Esophagus squamous epithelium (tissue), 5 donors: ENCODE data around the gene ZFAND5. TPM values are rescaled to one million over a fixed set of nuclear protein-coding genes. Genes with fewer than 3 reads are reported as not detected.

Experiments
- DNase-seq: peaks from one replicate; lab custom pipeline; 2025; lab: John Stamatoyannopoulos, UW
- H3K27ac ChIP-seq, 4 donors: fragments of 200-600 bp; sonication (generic); one replicate each; pipeline ENCODE4 v1.5.1; 2016 to 2019; ENCODE audit warnings: mild to moderate bottlenecking in 1 of 4
- H3K27me3 ChIP-seq, 4 donors: fragments of 200-600 bp; sonication (generic); 1 replicate in 3 of 4; 2 replicates in 1 of 4; pipeline versions ENCODE4 v1.5.1 to v1.6.0; 2017 to 2021; ENCODE audit warnings: antibody characterized with exemption in 1 of 4
- H3K36me3 ChIP-seq, 3 donors: fragments of 200-600 bp; sonication (generic); one replicate each; pipeline ENCODE4 v1.5.1; 2016 to 2019
- H3K4me1 ChIP-seq, 3 donors: fragments of 200-600 bp; sonication (generic); one replicate each; pipeline ENCODE4 v1.5.1; 2017 to 2019
- H3K4me3 ChIP-seq, 4 donors: fragments of 200-600 bp; sonication (generic); 1 replicate in 3 of 4; 2 replicates in 1 of 4; pipeline ENCODE4 v1.5.1; 2016 to 2019; ENCODE audit warnings: mild to moderate bottlenecking in 2 of 4, moderate library complexity in 1 of 4
- H3K9me3 ChIP-seq, 3 donors: fragments of 200-600 bp; sonication (generic); one replicate each; pipeline ENCODE4 v1.5.1; 2016 to 2019
- CTCF ChIP-seq, 6 experiments: fragments of 450-650 bp in 4 of 6; fragments of 200-600 bp in 2 of 6; sonication (generic) in 2 of 6; IDR thresholded peaks; one replicate each; pipeline ENCODE4 v1.5.1; 2016 to 2019; ENCODE audit warnings: antibody characterized with exemption in 6 of 6, mild to moderate bottlenecking in 4 of 6, moderate library complexity in 4 of 6
- POLR2A ChIP-seq, 4 donors: fragments of 450-650 bp; IDR thresholded peaks; one replicate each; pipeline ENCODE4 v1.6.1; 2017; ENCODE audit warnings: antibody characterized with exemption in 4 of 4, mild to moderate bottlenecking in 4 of 4, moderate library complexity in 3 of 4
- WGBS, 2 donors: methylation state at CpG; one replicate each; pipeline ENCODE4 v1.1.5; 2018; 5-methylcytosine and 5-hydroxymethylcytosine counted together
- intact Hi-C: fragments of 100-400 bp; cut with DNase I; formaldehyde crosslinking; loops from one replicate; pipeline ENCODE4 v1.15.0; 2022
- total RNA-seq, 4 donors: library from RNA; depleted of rRNA; stranded (reverse); fragments of >200 nt; gene quantifications; one replicate each; pipeline ENCODE4 v1.1.0, GENCODE V29; 2016
- donor health status: DM: yes; HTN: yes; CAD: no.

Gene ZFAND5
- total RNA-seq, 4 donors from 2014 or later: 89.1 to 203 (median 92.0) TPM

GRCh38 chr9:72382405-72382804, 17.4 kb upstream of the ZFAND5 start:
- H3K27ac ChIP-seq: no peak overlapping the region
- no peaks in the 10 kb centered on the region for H3K9me3 ChIP-seq
- H3K4me1 ChIP-seq: no peaks in the 10 kb centered on the region
- H3K27me3 ChIP-seq: no peaks in the 10 kb centered on the region
- DNase-seq: no peak
- H3K36me3 ChIP-seq: no peaks in the 10 kb centered on the region
- no peak for TF ChIP-seq POLR2A (IDR thresholded peaks at IDR 0.05)
- no peak for TF ChIP-seq CTCF (IDR thresholded peaks at IDR 0.05)
- no peak overlapping the region for H3K4me3 ChIP-seq
- intact Hi-C loops: no loop called here
- 72 to 91% methylated on average over 4 of the region's 4 CpGs for WGBS, 2 donors

GRCh38 chr9:72377041-72377440, 12.0 kb upstream of the ZFAND5 start:
- WGBS, 2 donors: 65 to 94% methylated on average over 3 to 4 of the region's 4 CpGs
- H3K4me3 ChIP-seq: no peak overlapping the region
- intact Hi-C loops: no loop called here
- H3K27ac ChIP-seq: no peak overlapping the region
- H3K4me1 ChIP-seq: no peaks in the 10 kb centered on the region
- TF ChIP-seq CTCF (IDR thresholded peaks at IDR 0.05) (no peak), POLR2A (IDR thresholded peaks at IDR 0.05) (no peak)
- no peaks in the 10 kb centered on the region for H3K27me3 ChIP-seq
- H3K9me3 ChIP-seq: no peaks in the 10 kb centered on the region
- H3K36me3 ChIP-seq: no peaks in the 10 kb centered on the region
- no peak for DNase-seq

- TF ChIP-seq POLR2A (IDR thresholded peaks at IDR 0.05) (no peak), CTCF (IDR thresholded peaks at IDR 0.05) (no peak)
- no peaks in the 10 kb centered on the region for H3K27me3 ChIP-seq
- intact Hi-C loops: no loop called here
- H3K36me3 ChIP-seq: no peaks in the 10 kb centered on the region
- no peak overlapping the region for H3K27ac ChIP-seq
- no peaks in the 10 kb centered on the region for H3K9me3 ChIP-seq
- H3K4me3 ChIP-seq: no peak overlapping the region
- DNase-seq: no peak
- peaks cover 0 to 10% (median 6%) of the 10 kb centered on the region in 3 donors for H3K4me1 ChIP-seq
These were observed 6.1 kb upstream of the ZFAND5 start for GRCh38 chr9:72371151-72371550.

GRCh38 chr9:72365525-72366256, 683 bp upstream of the ZFAND5 start:
- peak overlapping the region; percentile 100 for H3K27ac ChIP-seq
- H3K27me3 ChIP-seq: peaks cover 0 to 3% (median 0%) of the 10 kb centered on the region in 4 donors
- peak overlapping the region; percentile 63 to 97 (median 91) for H3K4me3 ChIP-seq
- H3K9me3 ChIP-seq: no peaks in the 10 kb centered on the region
- peak; percentile 65 for DNase-seq
- intact Hi-C loops: no loop called here
- H3K36me3 ChIP-seq: peaks cover 0 to 7% (median 0%) of the 10 kb centered on the region in 3 donors
- TF ChIP-seq POLR2A (IDR thresholded peaks at IDR 0.05): no peak
- TF ChIP-seq CTCF (IDR thresholded peaks at IDR 0.05): peak in 1 of 6 experiments; percentile 8
- H3K4me1 ChIP-seq: peaks cover 4 to 44% (median 14%) of the 10 kb centered on the region in 3 donors
- 3 to 6% methylated on average over 16 to 29 of the region's 38 CpGs for WGBS, 2 donors

- Histone ChIP-seq H3K27ac (peak overlapping the region; percentile 100), H3K9me3 (no peaks in the 10 kb centered on the region), H3K4me3 (peak overlapping the region; percentile 63 to 97 (median 91)), H3K4me1 (peaks cover 8 to 60% (median 25%) of the 10 kb centered on the region in 3 donors), H3K27me3 (peaks cover 0 to 3% (median 0%) of the 10 kb centered on the region in 4 donors), H3K36me3 (peaks cover 0 to 23% (median 3%) of the 10 kb centered on the region in 3 donors)
- TF ChIP-seq CTCF (IDR thresholded peaks at IDR 0.05) (no peak), POLR2A (IDR thresholded peaks at IDR 0.05) (no peak)
- intact Hi-C loops: loop anchor here (5.0 kb wide), 1 partner anchor 228 kb away; no protein-coding TSS in a partner anchor
- 0% methylated on average over 8 to 19 of the region's 73 CpGs for WGBS, 2 donors
- peak; percentile 15 for DNase-seq
These were observed 915 bp downstream of the ZFAND5 start for GRCh38 chr9:72363908-72364678.
